ENCODE measurements around the gene ZNF765.

- TF ChIP-seq POLR2AphosphoS5 (IDR thresholded peaks at IDR 0.05; ENCODE audit: low read depth) (no peak), CTCF (conservative IDR thresholded peaks at IDR 0.05; ENCODE audit: low read depth in 2 of 2) (no peak), CREB1 (CRISPR knock-in tag; IDR thresholded peaks at IDR 0.05; ENCODE audit: low read depth) (no peak), EZH2 (IDR thresholded peaks at IDR 0.05; ENCODE audit: low read depth, unreplicated experiment) (no peak), REST (IDR thresholded peaks at IDR 0.05; ENCODE audit: unreplicated experiment) (no peak), EZH2phosphoT487 (IDR thresholded peaks at IDR 0.05; ENCODE audit: unreplicated experiment) (no peak), ETS1 (IDR thresholded peaks at IDR 0.05) (no peak), STAT1 (IDR thresholded peaks at IDR 0.05; ENCODE audit: unreplicated experiment) (no peak), ZNF331 (CRISPR knock-in tag; IDR thresholded peaks at IDR 0.05; ENCODE audit: low read depth) (no peak), JUNB (IDR thresholded peaks at IDR 0.05; ENCODE audit: unreplicated experiment) (no peak), NANOG (IDR thresholded peaks at IDR 0.05; ENCODE audit: borderline replicate concordance) (no peak), ZNF462 (CRISPR knock-in tag; IDR thresholded peaks at IDR 0.05) (no peak)
Observed at GRCh38 chr19:53381376-53381775, 13.6 kb upstream of the ZNF765 start.
